ENCODE results near the gene ABCD3.

Gene ABCD3

DNA sequence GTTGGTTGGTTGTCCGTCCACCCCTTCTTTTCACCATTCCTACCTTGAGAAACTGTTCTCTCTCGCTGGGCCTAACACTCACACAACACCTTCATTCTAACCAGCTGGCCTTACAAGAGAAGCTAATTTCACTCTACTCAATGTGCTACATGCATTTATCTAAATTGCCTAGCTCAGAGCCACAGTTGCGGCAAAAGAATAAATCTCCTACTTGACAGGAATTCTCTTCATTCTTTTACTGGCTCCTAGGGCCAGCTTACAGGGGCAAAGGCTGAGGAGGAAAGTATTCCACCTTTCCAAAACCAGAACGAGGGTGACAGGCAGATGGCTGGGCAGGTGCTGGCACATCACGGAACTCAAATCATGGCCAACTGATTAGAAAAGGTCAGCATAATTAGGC is 116.9 kb downstream of the ABCD3 start:
- H3K4me1 ChIP-seq (ENCODE audit: control insufficient read depth, insufficient read depth, low read length), result no peaks in the 10 kb centered on the region
- TF ChIP-seq, protein P1, sequence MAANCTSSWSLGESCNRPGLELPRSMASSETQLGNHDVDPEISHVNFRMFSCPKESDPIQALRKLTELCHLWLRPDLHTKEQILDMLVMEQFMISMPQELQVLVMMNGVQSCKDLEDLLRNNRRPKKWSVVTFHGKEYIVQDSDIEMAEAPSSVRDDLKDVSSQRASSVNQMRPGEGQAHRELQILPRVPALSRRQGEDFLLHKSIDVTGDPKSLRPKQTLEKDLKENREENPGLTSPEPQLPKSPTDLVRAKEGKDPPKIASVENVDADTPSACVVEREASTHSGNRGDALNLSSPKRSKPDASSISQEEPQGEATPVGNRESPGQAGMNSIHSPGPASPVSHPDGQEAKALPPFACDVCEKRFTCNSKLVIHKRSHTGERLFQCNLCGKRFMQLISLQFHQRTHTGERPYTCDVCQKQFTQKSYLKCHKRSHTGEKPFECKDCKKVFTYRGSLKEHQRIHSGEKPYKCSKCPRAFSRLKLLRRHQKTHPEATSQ (tag by site-specific recombination; IDR thresholded peaks at IDR 0.05), result no peak
- TF ChIP-seq ZNF555 (tag by site-specific recombination; conservative IDR thresholded peaks at IDR 0.05), result no peak
- TF ChIP-seq, protein P2, sequence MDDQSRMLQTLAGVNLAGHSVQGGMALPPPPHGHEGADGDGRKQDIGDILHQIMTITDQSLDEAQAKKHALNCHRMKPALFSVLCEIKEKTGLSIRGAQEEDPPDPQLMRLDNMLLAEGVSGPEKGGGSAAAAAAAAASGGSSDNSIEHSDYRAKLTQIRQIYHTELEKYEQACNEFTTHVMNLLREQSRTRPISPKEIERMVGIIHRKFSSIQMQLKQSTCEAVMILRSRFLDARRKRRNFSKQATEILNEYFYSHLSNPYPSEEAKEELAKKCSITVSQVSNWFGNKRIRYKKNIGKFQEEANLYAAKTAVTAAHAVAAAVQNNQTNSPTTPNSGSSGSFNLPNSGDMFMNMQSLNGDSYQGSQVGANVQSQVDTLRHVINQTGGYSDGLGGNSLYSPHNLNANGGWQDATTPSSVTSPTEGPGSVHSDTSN (CRISPR knock-in tag; IDR thresholded peaks at IDR 0.05), result no peak
- CTCF ChIA-PET, result no interaction called here
- no peak overlapping the region for H3K4me3 ChIP-seq (ENCODE audit: low read depth, low read length)
- POLR2A ChIA-PET, result no interaction called here
- H3K27ac ChIP-seq (ENCODE audit: extremely low read depth, low read depth, low read length), result no peak overlapping the region
- H3K36me3 ChIP-seq (ENCODE audit: control insufficient read depth in 2 of 2, insufficient read depth in 1 of 2, low read length in 2 of 2), result peaks cover 0 to 67% of the 10 kb centered on the region in 2 experiments
- H3K9me3 ChIP-seq (ENCODE audit: control insufficient read depth, insufficient read depth, low read depth, low read length), result no peaks in the 10 kb centered on the region

DNA sequence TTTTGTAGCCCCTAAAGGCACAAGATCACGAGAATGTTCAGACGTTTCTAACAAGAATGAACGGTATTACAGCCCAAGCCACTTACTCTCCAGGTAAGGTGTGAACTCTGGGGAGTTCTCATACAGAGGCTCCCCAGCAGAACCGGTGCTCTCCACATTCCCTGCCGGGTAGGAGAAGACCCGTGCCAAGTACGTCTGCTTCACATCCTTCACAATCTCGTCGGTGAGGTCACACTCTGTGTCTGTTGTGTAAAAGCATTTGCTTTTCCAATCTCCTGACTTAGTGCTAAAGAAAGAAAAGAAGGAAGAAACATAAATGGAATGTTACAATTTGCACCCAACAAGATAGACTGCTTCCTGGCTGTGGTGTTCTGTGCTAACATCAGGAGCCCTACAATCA is 117.7 kb downstream of the ABCD3 start:
- Histone ChIP-seq H3K4me3 (ENCODE audit: low read depth, low read length) (no peak overlapping the region), H3K9me3 (ENCODE audit: control insufficient read depth, insufficient read depth, low read depth, low read length) (no peaks in the 10 kb centered on the region), H3K27ac (ENCODE audit: extremely low read depth, low read depth, low read length) (no peak overlapping the region), H3K36me3 (ENCODE audit: control insufficient read depth in 2 of 2, insufficient read depth in 1 of 2, low read length in 2 of 2) (peaks cover 0 to 59% of the 10 kb centered on the region in 2 experiments), H3K4me1 (ENCODE audit: control insufficient read depth, insufficient read depth, low read length) (no peaks in the 10 kb centered on the region)
- TF ChIP-seq ZNF174 (tag by site-specific recombination; IDR thresholded peaks at IDR 0.05) (no peak), KLF9 (tag by site-specific recombination; IDR thresholded peaks at IDR 0.05; ENCODE audit: low read depth) (no peak)
- CTCF ChIA-PET, result no interaction called here
- POLR2A ChIA-PET, result no interaction called here

DNA sequence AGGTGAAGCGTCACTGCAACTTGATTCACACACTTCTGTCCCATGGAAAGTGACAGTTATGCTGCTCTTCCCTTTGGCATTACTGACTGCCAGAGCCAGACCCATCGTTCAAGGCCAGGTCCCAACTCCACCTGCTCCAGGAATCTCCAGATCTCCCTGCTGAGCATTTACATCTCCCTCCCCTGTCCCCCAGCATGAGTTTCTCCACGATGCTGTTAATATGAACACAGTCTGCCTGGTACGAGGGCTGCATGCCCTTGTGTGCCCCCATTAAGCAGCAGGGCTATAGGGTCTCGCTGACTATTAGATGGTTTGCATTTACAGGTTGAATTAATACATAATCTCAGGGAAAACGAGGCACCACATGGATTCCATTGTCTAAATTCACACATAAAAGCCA is 119.1 kb downstream of the ABCD3 start:
- ChIA-PET POLR2A (no interaction called here), CTCF (interaction anchor here (0.8 kb wide), 1 partner anchor 87 kb away, joined by 3 read pairs; no protein-coding TSS in a partner anchor)
- Histone ChIP-seq H3K4me1 (ENCODE audit: control insufficient read depth, insufficient read depth, low read length) (no peaks in the 10 kb centered on the region), H3K4me3 (ENCODE audit: low read depth, low read length) (no peak overlapping the region), H3K9me3 (ENCODE audit: control insufficient read depth, insufficient read depth, low read depth, low read length) (no peaks in the 10 kb centered on the region), H3K36me3 (ENCODE audit: control insufficient read depth in 2 of 2, insufficient read depth in 1 of 2, low read length in 2 of 2) (peaks cover 0 to 46% of the 10 kb centered on the region in 2 experiments), H3K27ac (ENCODE audit: extremely low read depth, low read depth, low read length) (no peak overlapping the region)
- no peak for TF ChIP-seq RBAK (tag by site-specific recombination; IDR thresholded peaks at IDR 0.05)
- TF ChIP-seq, protein P3, sequence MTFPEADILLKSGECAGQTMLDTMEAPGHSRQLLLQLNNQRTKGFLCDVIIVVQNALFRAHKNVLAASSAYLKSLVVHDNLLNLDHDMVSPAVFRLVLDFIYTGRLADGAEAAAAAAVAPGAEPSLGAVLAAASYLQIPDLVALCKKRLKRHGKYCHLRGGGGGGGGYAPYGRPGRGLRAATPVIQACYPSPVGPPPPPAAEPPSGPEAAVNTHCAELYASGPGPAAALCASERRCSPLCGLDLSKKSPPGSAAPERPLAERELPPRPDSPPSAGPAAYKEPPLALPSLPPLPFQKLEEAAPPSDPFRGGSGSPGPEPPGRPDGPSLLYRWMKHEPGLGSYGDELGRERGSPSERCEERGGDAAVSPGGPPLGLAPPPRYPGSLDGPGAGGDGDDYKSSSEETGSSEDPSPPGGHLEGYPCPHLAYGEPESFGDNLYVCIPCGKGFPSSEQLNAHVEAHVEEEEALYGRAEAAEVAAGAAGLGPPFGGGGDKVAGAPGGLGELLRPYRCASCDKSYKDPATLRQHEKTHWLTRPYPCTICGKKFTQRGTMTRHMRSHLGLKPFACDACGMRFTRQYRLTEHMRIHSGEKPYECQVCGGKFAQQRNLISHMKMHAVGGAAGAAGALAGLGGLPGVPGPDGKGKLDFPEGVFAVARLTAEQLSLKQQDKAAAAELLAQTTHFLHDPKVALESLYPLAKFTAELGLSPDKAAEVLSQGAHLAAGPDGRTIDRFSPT (tag by site-specific recombination; IDR thresholded peaks at IDR 0.05), result no peak

DNA sequence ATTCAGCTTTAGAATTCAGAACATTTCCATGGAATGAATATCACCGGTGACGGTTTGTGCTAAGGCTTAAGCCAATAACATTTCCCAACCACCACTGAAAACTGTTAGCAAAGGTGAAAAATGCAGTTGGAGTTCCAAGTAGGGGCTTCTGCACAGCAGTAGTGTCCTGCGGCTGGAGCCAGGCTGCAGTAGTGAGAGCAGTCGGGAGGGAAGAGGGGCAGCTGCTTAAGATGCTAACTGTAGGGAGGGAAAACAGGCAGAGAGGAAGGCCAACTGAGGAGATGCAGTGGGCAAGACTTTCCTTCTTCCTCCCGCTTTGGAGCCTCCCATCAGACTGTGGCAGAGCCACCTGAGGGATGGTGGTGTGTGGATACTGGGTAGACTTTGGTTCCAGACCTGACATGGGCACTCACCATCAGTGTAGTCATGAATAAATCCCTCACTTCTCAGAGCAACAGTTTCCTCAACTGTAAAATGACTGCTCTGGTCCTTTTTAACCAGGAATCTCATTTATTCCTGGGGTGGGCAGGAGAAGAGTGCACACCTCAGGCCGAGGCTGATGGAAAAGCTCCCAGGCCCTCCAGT is 120.1 kb downstream of the ABCD3 start:
- H3K27ac ChIP-seq (ENCODE audit: extremely low read depth, low read depth, low read length), result no peak overlapping the region
- no peak for TF ChIP-seq SP2 (tag by site-specific recombination; IDR thresholded peaks at IDR 0.05)
- no peak for TF ChIP-seq ZNF777 (tag by site-specific recombination; IDR thresholded peaks at IDR 0.05; ENCODE audit: borderline replicate concordance)
- TF ChIP-seq ZNF132 (tag by site-specific recombination; IDR thresholded peaks at IDR 0.05; ENCODE audit: borderline replicate concordance), result no peak
- TF ChIP-seq ZNF623 (tag by site-specific recombination; IDR thresholded peaks at IDR 0.05), result no peak
- TF ChIP-seq, protein P4, sequence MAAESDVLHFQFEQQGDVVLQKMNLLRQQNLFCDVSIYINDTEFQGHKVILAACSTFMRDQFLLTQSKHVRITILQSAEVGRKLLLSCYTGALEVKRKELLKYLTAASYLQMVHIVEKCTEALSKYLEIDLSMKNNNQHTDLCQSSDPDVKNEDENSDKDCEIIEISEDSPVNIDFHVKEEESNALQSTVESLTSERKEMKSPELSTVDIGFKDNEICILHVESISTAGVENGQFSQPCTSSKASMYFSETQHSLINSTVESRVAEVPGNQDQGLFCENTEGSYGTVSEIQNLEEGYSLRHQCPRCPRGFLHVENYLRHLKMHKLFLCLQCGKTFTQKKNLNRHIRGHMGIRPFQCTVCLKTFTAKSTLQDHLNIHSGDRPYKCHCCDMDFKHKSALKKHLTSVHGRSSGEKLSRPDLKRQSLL (tag by site-specific recombination; IDR thresholded peaks at IDR 0.05), result no peak
- TF ChIP-seq PRDM1 (tag by site-specific recombination; IDR thresholded peaks at IDR 0.05), result no peak
- TF ChIP-seq ZNF324 (tag by site-specific recombination; IDR thresholded peaks at IDR 0.05), result no peak
- TF ChIP-seq ZNF37A (tag by site-specific recombination; IDR thresholded peaks at IDR 0.05), result no peak
- TF ChIP-seq, protein P5, sequence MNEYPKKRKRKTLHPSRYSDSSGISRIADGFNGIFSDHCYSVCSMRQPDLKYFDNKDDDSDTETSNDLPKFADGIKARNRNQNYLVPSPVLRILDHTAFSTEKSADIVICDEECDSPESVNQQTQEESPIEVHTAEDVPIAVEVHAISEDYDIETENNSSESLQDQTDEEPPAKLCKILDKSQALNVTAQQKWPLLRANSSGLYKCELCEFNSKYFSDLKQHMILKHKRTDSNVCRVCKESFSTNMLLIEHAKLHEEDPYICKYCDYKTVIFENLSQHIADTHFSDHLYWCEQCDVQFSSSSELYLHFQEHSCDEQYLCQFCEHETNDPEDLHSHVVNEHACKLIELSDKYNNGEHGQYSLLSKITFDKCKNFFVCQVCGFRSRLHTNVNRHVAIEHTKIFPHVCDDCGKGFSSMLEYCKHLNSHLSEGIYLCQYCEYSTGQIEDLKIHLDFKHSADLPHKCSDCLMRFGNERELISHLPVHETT (tag by site-specific recombination; IDR thresholded peaks at IDR 0.05), result no peak
- TF ChIP-seq KLF9 (tag by site-specific recombination; IDR thresholded peaks at IDR 0.05; ENCODE audit: low read depth), result no peak
- TF ChIP-seq ZNF530 (tag by site-specific recombination; IDR thresholded peaks at IDR 0.05; ENCODE audit: low read depth), result no peak
- no peaks in the 10 kb centered on the region for H3K9me3 ChIP-seq (ENCODE audit: control insufficient read depth, insufficient read depth, low read depth, low read length)
- peaks cover 0 to 38% of the 10 kb centered on the region in 2 experiments for H3K36me3 ChIP-seq (ENCODE audit: control insufficient read depth in 2 of 2, insufficient read depth in 1 of 2, low read length in 2 of 2)
- POLR2A ChIA-PET, result no interaction called here
- CTCF ChIA-PET, result interaction anchor here (0.8 kb wide), 1 partner anchor 86 kb away, joined by 3 read pairs; no protein-coding TSS in a partner anchor
- H3K4me3 ChIP-seq (ENCODE audit: low read depth, low read length), result no peak overlapping the region
- H3K4me1 ChIP-seq (ENCODE audit: control insufficient read depth, insufficient read depth, low read length), result peaks cover 4% of the 10 kb centered on the region; the same call in 1 of the 2 replicates
